B cell (primary cell): ENCODE data around the gene FNDC3A.

ENCODE experiments used
- CTCF ChIP-seq: fragments of 200-600 bp; IDR thresholded peaks from one replicate; pipeline ENCODE4 v1.8.0; 2022; ENCODE audit warnings: antibody characterized with exemption, mild to moderate bottlenecking
- EZH2 ChIP-seq: IDR thresholded peaks from 2 replicates; pipeline ENCODE4 v1.6.1; 2012; ENCODE audit warnings: borderline replicate concordance, low read depth, mild to moderate bottlenecking, moderate library complexity, low read length; ENCODE audit not compliant: insufficient read depth, poor library complexity, severe bottlenecking

- TF ChIP-seq CTCF (no peak), EZH2 (no peak)
Observed at GRCh38 chr13:49164712-49165111, 189.0 kb downstream of the FNDC3A start.
